Naive B cell (primary cell): Measurements from ENCODE around the gene APC2. TPM values are rescaled to one million over a fixed set of nuclear protein-coding genes. Genes with fewer than 3 reads are reported as not detected.
A peak's percentile ranks its signal among the peaks of the same experiment; 100 is the strongest.

Source experiments
- ATAC-seq, 2 donors: fragments of 150-1000 bp; cut with Tn5 transposase; 2 replicates each; pipeline ENCODE4 v1.10.0; 2021; ENCODE audit warnings: low read depth in 2 of 2, mild to moderate bottlenecking in 2 of 2, moderate library complexity in 2 of 2
- DNase-seq: peaks from one replicate; pipeline ENCODE4 v3.0.0; 2022
- H3K27ac Mint-ChIP-seq, 6 donors: one replicate each; pipeline ENCODE4 v1.8.0; 2020 to 2022; ENCODE audit warnings: mild to moderate bottlenecking in 6 of 6, mixed read lengths in 6 of 6, moderate library complexity in 5 of 6, inconsistent platforms in 2 of 6
- H3K27me3 Mint-ChIP-seq, 3 donors: one replicate each; pipeline ENCODE4 v1.8.0; 2021 to 2022; ENCODE audit warnings: mixed read lengths in 3 of 3, mild to moderate bottlenecking in 1 of 3
- H3K36me3 Mint-ChIP-seq, 2 donors: one replicate each; pipeline ENCODE4 v1.8.0; 2020 to 2022; ENCODE audit warnings: mixed read lengths in 2 of 2, inconsistent platforms in 1 of 2, mild to moderate bottlenecking in 1 of 2
- H3K4me1 Mint-ChIP-seq, 3 donors: one replicate each; pipeline ENCODE4 v1.8.0; 2020 to 2022; ENCODE audit warnings: mixed read lengths in 3 of 3, inconsistent platforms in 1 of 3, mild to moderate bottlenecking in 1 of 3, moderate library complexity in 1 of 3
- H3K4me3 Mint-ChIP-seq, 8 donors: one replicate each; pipeline ENCODE4 v1.8.0; 2020 to 2022; ENCODE audit warnings: mild to moderate bottlenecking in 8 of 8, mixed read lengths in 8 of 8, moderate library complexity in 8 of 8, inconsistent platforms in 2 of 8
- H3K9me3 Mint-ChIP-seq, 7 donors: one replicate each; pipeline ENCODE4 v1.8.0; 2020 to 2022; ENCODE audit warnings: mixed read lengths in 7 of 7, mild to moderate bottlenecking in 5 of 7, inconsistent platforms in 2 of 7, moderate library complexity in 1 of 7
- polyA plus RNA-seq, 6 donors: library from polyadenylated mRNA; unstranded; fragments of 300-500 nt; fragmentation: Illumina TruSeq; gene quantifications; one replicate each; pipeline ENCODE4 v1.2.3, GENCODE V29; 2021; ENCODE audit warnings: low read depth in 6 of 6

The APC2 gene
- polyA plus RNA-seq, 6 donors from 2014 or later, result 0.03 TPM; not detected in 5

DNA sequence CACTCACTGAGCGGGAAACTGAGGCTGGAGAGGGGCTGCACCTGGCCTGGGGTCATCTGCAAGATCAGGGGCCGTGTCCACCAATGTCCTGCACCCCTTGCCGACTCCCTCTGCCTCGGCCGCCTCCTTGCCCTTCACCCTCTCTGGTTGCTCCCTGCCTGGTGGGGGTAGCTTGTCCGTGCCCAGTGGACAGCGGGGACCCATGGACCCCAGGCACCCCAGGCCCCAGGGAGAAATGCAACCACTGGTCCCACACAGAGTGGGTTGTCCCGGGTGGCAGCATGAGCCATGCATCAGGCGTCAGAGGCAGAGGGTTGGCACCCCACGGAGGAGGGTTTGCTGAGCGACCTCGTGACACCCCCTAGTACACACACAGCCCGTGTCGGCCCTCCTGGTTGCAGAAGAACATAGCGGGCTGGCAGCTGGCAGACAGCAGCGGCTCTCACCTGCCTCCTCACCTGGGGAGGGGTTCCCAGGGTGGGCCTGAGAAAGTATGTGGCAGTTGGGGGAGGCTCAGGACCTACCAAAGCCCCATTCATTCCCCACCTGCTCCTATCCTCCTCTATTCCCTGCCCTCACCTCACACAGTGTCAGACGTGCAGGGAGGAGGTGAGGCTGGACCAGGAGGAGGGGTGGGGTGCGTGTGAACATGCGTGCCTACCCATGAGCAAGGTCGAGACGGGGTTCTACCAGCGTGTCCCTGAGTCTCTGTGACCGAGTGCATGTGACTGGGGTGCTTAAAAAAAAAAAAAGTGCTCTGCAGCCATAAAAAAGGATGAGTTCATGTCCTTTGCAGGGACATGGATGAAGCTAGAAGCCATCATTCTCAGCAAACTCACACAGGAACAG lies 54.2 kb downstream of the APC2 start:
- Mint-ChIP-seq H3K27me3 (peaks cover 18 to 67% (median 22%) of the 10 kb centered on the region in 3 donors), H3K27ac (peak overlapping the region in 1 of 6 donors; percentile 30), H3K36me3 (peaks cover 0 to 7% of the 10 kb centered on the region in 2 donors), H3K4me1 (peaks cover 10 to 24% (median 11%) of the 10 kb centered on the region in 3 donors), H3K4me3 (peak overlapping the region in 2 of 8 donors; percentile 36 to 63), H3K9me3 (peaks cover 0 to 15% (median 9%) of the 10 kb centered on the region in 7 donors)
- no peak for DNase-seq
- ATAC-seq, result no peak

DNA sequence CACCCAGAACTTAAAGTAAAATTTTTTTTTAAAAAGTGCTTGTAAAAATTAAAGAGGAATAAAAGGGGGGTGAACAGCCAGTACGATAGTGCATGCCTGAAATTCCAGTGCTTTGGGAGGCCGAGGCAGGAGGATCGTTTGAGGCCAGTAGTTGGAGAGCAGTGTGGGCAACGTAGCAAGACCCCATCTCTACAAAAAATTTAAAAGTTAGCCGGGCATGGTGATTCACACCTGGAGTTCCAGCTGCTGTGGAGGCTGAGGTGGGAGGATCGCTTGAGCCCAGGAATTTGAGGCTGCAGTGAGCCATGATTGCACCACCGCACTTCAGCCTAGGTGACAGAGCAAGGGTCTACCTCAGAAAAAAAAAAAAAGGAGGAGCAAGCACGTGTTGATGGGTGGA lies 55.1 kb downstream of the APC2 start:
- Mint-ChIP-seq H3K4me3 (no peak overlapping the region), H3K4me1 (peaks cover 10 to 24% (median 14%) of the 10 kb centered on the region in 3 donors), H3K27ac (peak overlapping the region in 2 of 6 donors; percentile 20 to 58), H3K36me3 (peaks cover 0 to 7% of the 10 kb centered on the region in 2 donors), H3K27me3 (peaks cover 23 to 75% (median 27%) of the 10 kb centered on the region in 3 donors), H3K9me3 (peaks cover 0 to 17% (median 9%) of the 10 kb centered on the region in 7 donors)
- DNase-seq, result no peak
- no peak for ATAC-seq

DNA sequence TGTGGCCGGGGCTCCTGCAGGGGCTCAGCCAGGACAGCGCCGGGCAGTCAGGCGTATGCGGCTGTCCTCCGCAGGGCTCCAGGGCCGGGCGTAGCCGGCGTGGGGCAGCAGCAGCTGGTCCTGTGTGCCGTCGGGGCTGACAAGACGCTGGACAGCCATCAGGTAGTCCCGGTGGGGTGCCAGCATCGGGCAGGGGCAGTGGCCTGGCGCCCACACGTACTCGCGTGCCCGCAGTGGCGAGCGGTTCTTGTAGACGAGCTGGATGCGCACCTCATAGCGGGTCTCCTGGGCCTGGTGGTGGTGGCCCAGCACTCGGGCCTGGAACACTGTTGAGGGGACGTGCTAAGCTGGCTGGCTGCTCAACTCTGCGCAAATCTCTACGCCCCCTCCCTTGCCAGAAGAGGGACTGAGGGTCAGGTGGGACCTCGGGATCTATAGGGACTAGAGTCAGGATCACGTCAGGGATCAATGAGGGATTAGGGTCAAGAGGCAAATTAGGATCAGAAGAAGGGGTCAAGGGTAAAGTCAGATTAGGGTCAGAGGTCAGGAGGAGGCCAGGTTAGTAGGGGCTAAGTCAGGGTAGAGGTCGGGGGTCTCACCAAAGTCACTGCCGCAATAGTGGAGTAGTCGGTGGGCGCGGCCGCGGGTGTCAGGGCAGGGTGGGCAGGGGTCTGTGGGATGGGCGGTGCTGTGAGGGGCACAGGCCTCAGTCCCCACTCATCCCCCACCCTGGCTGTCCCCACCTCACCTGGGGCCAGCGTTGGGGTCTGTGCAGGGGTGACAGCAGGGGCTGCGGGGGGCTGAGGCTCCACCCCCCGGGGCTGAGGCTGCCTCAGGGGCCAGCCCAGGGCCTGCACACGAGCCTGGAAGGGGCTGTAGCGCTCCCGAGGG lies 56.3 kb downstream of the APC2 start:
- H3K4me3 Mint-ChIP-seq, result peak overlapping the region in 3 of 8 donors; percentile 10 to 22 (median 14)
- H3K9me3 Mint-ChIP-seq, result peaks cover 0 to 18% (median 9%) of the 10 kb centered on the region in 7 donors
- peaks cover 10 to 22% (median 16%) of the 10 kb centered on the region in 3 donors for H3K4me1 Mint-ChIP-seq

DNA sequence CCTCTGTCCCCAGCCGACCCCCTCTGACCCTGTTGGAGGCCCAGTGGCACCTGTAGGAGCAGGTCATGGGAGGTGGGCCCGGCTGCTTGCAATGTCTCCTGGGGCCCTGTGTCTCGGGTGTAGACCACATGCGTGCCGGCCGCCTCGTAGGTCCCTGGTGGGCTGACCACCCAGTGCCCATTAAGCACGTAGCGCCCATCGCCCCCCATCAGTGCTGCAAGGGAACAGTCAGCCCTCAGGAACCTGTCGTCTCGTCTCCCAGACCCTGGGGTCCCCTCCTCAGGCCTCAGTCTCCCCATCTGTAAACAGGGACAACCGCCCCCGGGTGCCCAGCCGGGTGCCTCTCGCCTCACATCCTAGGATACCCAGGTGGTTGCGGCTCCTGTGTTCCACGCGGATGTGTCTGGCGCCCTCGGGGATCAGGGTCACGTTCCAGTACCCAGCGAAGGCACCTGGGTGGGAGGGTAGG lies 57.3 kb downstream of the APC2 start:
- peak overlapping the region; percentile 82 to 98 (median 94) for H3K27ac Mint-ChIP-seq

More for the DNA sequence above, 56.3 kb downstream of the APC2 start:
- Mint-ChIP-seq H3K27ac (peak overlapping the region in 3 of 6 donors; percentile 59 to 78 (median 73)), H3K27me3 (peaks cover 30 to 83% (median 39%) of the 10 kb centered on the region in 3 donors), H3K36me3 (peaks cover 0 to 7% of the 10 kb centered on the region in 2 donors)
- ATAC-seq (no peak), DNase-seq (no peak)

DNA sequence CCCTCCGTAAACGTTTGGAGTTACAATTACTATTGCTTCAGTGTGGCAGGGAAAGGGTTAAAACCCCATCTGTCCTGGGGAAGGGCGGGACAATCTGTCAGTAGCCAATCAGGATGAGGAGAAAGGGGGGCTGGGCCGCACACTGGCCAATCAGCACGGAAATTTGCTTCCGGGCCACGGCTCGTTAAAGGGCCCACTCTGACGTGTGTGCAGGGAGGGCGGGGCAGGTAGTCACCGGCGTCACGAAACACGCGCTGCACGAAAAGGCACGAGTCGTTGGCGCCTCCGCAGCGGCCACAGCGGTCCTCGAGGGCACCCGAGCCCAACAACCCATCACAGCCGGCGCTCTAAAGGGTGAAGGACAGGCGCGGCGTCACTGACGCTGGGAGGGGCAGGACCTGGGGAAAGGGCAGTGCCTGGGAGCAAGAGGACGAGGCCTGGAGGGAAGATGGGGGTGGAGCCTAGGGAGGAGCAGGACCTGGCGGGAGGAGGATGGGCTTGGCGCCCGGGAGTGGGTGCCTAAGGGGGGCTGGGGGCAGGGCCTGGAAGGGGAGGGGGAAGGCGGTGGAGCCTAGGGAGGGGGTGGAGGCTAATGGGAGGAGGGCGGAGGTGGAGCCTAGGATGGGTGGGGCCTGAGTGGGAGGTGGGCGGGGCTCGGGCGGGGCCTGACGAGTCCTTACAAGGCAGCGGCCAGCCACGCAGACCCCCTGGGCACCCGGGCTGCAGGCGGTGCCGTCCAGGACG lies 58.0 kb downstream of the APC2 start:
- Mint-ChIP-seq H3K36me3 (peaks cover 0 to 7% of the 10 kb centered on the region in 2 donors), H3K4me1 (peaks cover 10 to 24% (median 16%) of the 10 kb centered on the region in 3 donors), H3K9me3 (peaks cover 0 to 18% (median 9%) of the 10 kb centered on the region in 7 donors), H3K27me3 (peaks cover 31 to 89% (median 47%) of the 10 kb centered on the region in 3 donors), H3K27ac (peak overlapping the region; percentile 82 to 98 (median 94)), H3K4me3 (peak overlapping the region; percentile 66 to 91 (median 86))
- DNase-seq (peak; percentile 84), ATAC-seq (peak; percentile 89 to 92)

More for the DNA sequence above, 57.3 kb downstream of the APC2 start:
- Mint-ChIP-seq H3K9me3 (peaks cover 0 to 18% (median 9%) of the 10 kb centered on the region in 7 donors), H3K27me3 (peaks cover 31 to 89% (median 47%) of the 10 kb centered on the region in 3 donors), H3K4me1 (peaks cover 10 to 22% (median 16%) of the 10 kb centered on the region in 3 donors), H3K4me3 (peak overlapping the region in 6 of 8 donors; percentile 66 to 91 (median 82)), H3K36me3 (peaks cover 0 to 7% of the 10 kb centered on the region in 2 donors)
- DNase-seq, result no peak
- no peak for ATAC-seq

DNA sequence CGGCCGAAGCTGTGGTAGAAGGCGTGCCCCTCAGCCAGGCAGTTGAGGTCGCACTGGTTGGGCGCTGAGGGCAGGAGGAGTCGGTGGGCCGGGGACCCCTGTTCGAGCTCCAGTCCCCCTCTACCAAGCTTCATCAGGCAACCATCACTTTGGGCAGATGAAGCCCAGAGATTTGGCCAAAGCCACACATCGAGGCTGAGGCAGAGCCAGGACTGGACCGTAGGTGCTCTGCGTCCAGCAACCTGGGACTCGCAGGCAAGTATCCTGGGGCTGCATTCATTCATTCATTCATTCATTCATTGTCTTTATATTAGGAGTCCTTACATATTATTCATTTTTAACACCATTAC lies 58.6 kb downstream of the APC2 start:
- Mint-ChIP-seq H3K4me3 (peak overlapping the region in 4 of 8 donors; percentile 31 to 86 (median 64)), H3K4me1 (peaks cover 10 to 22% (median 16%) of the 10 kb centered on the region in 3 donors), H3K9me3 (peaks cover 0 to 18% (median 9%) of the 10 kb centered on the region in 7 donors), H3K27me3 (peaks cover 31 to 83% (median 47%) of the 10 kb centered on the region in 3 donors), H3K27ac (peak overlapping the region in 2 of 6 donors; percentile 20 to 47), H3K36me3 (peaks cover 0 to 7% of the 10 kb centered on the region in 2 donors)
- DNase-seq (no peak), ATAC-seq (no peak)

DNA sequence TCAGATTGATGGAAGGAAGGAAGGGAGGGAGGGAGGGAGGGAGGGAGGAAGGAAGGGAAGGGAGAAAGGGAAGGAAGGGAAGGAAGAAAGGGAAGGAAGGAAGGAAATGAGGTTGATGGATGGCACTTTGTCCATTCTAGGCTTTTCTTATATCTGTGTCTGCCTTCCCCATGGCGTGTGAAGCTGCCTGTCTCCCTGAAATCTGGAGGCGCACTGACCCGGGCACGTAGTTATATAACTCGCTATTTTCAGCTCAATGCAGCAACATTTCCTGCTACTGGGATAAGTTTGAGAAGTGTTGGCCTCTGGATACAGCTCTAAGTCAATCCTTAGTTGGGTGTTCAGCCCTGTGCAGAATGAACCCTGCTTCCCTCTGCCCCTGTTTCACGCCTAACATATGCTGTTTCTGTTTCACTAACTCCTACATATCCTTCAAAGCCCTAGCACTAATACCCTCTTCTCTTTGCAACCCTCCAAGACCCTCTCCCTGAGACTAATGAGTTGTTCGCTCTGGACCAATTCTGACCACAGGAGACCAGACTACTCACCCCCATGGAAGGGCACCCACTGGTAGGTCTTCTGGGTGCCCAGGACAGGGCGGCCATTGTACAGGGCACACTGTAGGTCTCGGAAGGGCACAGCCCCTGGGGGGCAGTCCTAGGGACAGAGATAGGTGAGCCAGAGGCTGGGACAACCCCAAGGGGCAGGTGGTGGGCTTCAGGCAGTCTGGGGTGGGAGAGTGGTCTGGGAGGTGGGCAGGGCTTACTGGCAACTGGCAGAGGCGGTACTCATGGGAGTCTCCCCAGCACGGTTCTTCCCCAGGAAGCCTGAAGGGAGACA lies 59.9 kb downstream of the APC2 start:
- DNase-seq, result no peak
- peaks cover 0 to 7% of the 10 kb centered on the region in 2 donors for H3K36me3 Mint-ChIP-seq
- H3K9me3 Mint-ChIP-seq, result peaks cover 0 to 16% (median 9%) of the 10 kb centered on the region in 7 donors
- H3K27ac Mint-ChIP-seq, result peak overlapping the region in 1 of 6 donors; percentile 39
- peak overlapping the region in 3 of 8 donors; percentile 2 to 49 (median 48) for H3K4me3 Mint-ChIP-seq
- H3K27me3 Mint-ChIP-seq, result peaks cover 24 to 82% (median 55%) of the 10 kb centered on the region in 3 donors
- H3K4me1 Mint-ChIP-seq, result peaks cover 10 to 24% (median 19%) of the 10 kb centered on the region in 3 donors
- no peak for ATAC-seq

DNA sequence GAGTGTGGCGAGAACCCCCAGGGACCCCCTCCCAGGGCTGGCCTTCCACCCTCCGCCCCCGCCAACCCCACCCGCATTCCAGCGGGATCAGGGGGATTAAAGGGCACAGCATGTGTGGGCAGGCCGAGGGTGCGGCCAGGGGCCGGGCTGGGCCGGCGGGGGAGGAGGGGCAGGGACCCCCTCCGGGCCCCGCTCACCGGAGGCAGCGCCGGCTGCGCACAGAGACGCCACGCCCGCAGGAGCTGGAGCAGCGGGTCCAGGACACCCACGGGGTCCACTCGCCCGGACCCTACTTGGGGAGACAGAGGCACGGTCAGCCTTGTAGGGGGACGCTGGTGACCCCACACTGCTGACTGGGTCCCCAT lies 60.5 kb downstream of the APC2 start:
- ATAC-seq (no peak), DNase-seq (no peak)
- H3K27me3 Mint-ChIP-seq, result peaks cover 23 to 82% (median 52%) of the 10 kb centered on the region in 3 donors
- peaks cover 0 to 7% of the 10 kb centered on the region in 2 donors for H3K36me3 Mint-ChIP-seq
- no peak overlapping the region for H3K27ac Mint-ChIP-seq
- H3K4me1 Mint-ChIP-seq, result peaks cover 10 to 24% (median 19%) of the 10 kb centered on the region in 3 donors
- peaks cover 0 to 12% (median 9%) of the 10 kb centered on the region in 7 donors for H3K9me3 Mint-ChIP-seq
- no peak overlapping the region for H3K4me3 Mint-ChIP-seq

DNA sequence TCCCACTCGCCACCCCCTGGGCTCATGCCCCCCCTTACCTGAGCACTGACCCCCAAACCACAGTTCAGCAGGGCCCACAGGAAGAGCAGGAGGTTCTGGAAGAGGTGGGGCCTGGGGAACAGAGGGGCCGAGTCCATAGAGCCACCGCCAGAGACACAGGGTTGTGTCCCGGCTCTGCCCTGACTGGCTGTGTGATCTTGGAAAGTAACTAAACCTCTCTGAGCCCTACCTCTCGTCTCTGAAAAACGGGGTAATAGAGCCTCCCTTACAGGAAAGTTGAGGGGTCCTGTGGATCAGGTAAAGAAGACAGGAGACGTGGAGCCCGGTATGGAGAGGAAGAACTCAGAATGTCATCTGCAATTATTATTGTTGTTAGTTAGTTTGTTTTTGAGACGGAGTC lies 60.9 kb downstream of the APC2 start:
- H3K4me3 Mint-ChIP-seq, result peak overlapping the region in 1 of 8 donors; percentile 72
- no peak for ATAC-seq
- peaks cover 0 to 10% (median 8%) of the 10 kb centered on the region in 7 donors for H3K9me3 Mint-ChIP-seq
- peak overlapping the region in 1 of 6 donors; percentile 28 for H3K27ac Mint-ChIP-seq
- DNase-seq, result no peak
- H3K36me3 Mint-ChIP-seq, result peaks cover 0 to 7% of the 10 kb centered on the region in 2 donors
- peaks cover 22 to 82% (median 48%) of the 10 kb centered on the region in 3 donors for H3K27me3 Mint-ChIP-seq
- peaks cover 10 to 24% (median 19%) of the 10 kb centered on the region in 3 donors for H3K4me1 Mint-ChIP-seq

DNA sequence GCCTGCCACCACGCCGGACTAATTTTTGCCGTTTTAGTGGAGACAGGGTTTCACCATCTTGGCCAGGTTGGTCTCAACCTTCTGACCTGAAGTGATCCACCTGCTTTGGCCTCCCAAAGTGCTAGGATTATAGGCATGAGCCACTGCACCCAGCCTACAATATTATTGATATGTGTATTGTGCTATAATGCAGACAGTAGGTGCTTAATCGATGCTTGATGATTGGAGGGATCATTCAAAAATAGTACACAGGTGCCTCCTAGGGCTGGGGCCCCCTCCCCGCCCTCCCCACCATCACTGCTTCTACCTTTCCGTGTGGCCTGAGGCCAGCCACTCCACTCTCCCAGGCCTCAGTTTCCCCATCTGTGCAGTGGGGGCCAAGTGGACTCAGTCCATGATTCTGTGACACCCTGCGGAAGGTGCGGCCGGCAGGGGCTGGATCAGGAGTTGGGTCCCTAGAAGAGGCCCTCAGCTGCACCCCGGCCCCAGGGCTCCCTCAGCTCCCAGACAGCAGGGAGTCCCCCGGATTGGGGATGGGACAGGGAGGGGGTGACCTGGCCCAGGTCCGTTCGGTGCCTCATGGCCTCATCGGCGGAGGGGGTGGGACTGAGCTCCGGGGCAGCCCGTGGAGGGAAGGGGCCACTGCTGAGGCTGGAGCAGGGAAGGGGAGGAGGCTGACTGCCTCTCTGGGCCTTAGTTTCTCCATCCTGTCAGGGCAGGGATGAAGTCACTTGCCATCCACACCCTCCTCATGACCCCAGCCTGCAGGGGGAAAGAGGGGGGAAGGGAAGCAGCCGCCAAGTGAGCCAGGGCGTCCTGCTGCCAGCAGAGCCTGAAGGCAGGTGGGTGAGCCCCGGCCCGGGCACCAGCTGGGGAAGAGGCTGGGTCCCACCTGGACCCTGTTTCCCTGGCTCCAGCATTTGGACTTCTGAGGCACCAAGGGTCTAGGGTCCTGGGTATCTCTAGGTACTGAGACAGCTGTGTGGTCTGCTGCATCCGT lies 61.7 kb downstream of the APC2 start:
- no peak overlapping the region for H3K27ac Mint-ChIP-seq
- H3K9me3 Mint-ChIP-seq, result peaks cover 0 to 10% (median 8%) of the 10 kb centered on the region in 7 donors
- H3K36me3 Mint-ChIP-seq, result peaks cover 0 to 11% of the 10 kb centered on the region in 2 donors
- DNase-seq (no peak), ATAC-seq (no peak)
- peaks cover 10 to 20% (median 15%) of the 10 kb centered on the region in 3 donors for H3K4me1 Mint-ChIP-seq
- peak overlapping the region in 4 of 8 donors; percentile 18 to 71 (median 54) for H3K4me3 Mint-ChIP-seq
- peaks cover 28 to 80% (median 48%) of the 10 kb centered on the region in 3 donors for H3K27me3 Mint-ChIP-seq
